ENCODE results near the gene HOXA11.

- TF ChIP-seq CSRNP3 (CRISPR knock-in tag; IDR thresholded peaks at IDR 0.05): no peak
- no peak for TF ChIP-seq ZFP30 (CRISPR knock-in tag; IDR thresholded peaks at IDR 0.05)
- TF ChIP-seq PATZ1 (CRISPR knock-in tag; IDR thresholded peaks at IDR 0.05; ENCODE audit: borderline replicate concordance): no peak
- TF ChIP-seq ESRRG (CRISPR knock-in tag; IDR thresholded peaks at IDR 0.05): no peak
- no peak for TF ChIP-seq PPARA (CRISPR knock-in tag; IDR thresholded peaks at IDR 0.05; ENCODE audit: borderline replicate concordance)
- TF ChIP-seq ZNF8 (CRISPR knock-in tag; IDR thresholded peaks at IDR 0.05): no peak
- TF ChIP-seq POU6F1 (CRISPR knock-in tag; IDR thresholded peaks at IDR 0.05; ENCODE audit: borderline replicate concordance, low read depth): no peak
- no peak for TF ChIP-seq TOX (CRISPR knock-in tag; IDR thresholded peaks at IDR 0.05; ENCODE audit: borderline replicate concordance)
- TF ChIP-seq ZC3H10 (CRISPR knock-in tag; IDR thresholded peaks at IDR 0.05): no peak
- no peak for TF ChIP-seq BACH2 (CRISPR knock-in tag; IDR thresholded peaks at IDR 0.05; ENCODE audit: borderline replicate concordance)
Measured at GRCh38 chr7:27156508-27156898, 28.5 kb downstream of the HOXA11 start, which contains the start of gene HOXA7.

All from SK-N-SH treated with all-trans-retinoic acid at 6 μM for 48 hours (cell line).